ENCODE results near the gene WWOX.
"Not testable (repeated sequence)": the region's sequence is repeated elsewhere in the genome, so short reads cannot be mapped to it uniquely, and the experiment has no call there.

The WWOX gene

GRCh38 chr16:78490431-78490830 lies 391.0 kb downstream of the WWOX start:
- no peak for DNase-seq (ENCODE audit: low read depth in 2 of 2, low spot score in 1 of 2)

GRCh38 chr16:78490847-78491246 lies 391.4 kb downstream of the WWOX start:
- no peak for DNase-seq (ENCODE audit: low read depth in 2 of 2, low spot score in 1 of 2)

GRCh38 chr16:78493573-78493972 lies 394.1 kb downstream of the WWOX start:
- DNase-seq (ENCODE audit: low read depth in 2 of 2, low spot score in 1 of 2) = no peak

- DNase-seq (ENCODE audit: low read depth in 2 of 2, low spot score in 1 of 2) = no peak
These were observed 394.7 kb downstream of the WWOX start for GRCh38 chr16:78494105-78494504.

- DNase-seq (ENCODE audit: low read depth in 2 of 2, low spot score in 1 of 2) = no peak
These were observed 395.2 kb downstream of the WWOX start for GRCh38 chr16:78494674-78495073.

- no peak for DNase-seq (ENCODE audit: low read depth in 2 of 2, low spot score in 1 of 2)
These were observed 396.7 kb downstream of the WWOX start for GRCh38 chr16:78496189-78496588.

- no peak for DNase-seq (ENCODE audit: low read depth in 2 of 2, low spot score in 1 of 2)
These were observed 399.9 kb downstream of the WWOX start for GRCh38 chr16:78499399-78499798.

GRCh38 chr16:78500659-78501270 lies 401.3 kb downstream of the WWOX start:
- no peak for DNase-seq (ENCODE audit: low read depth in 2 of 2, low spot score in 1 of 2)

- no peak for DNase-seq (ENCODE audit: low read depth in 2 of 2, low spot score in 1 of 2)
These were observed 402.3 kb downstream of the WWOX start for GRCh38 chr16:78501744-78502143.

GRCh38 chr16:78502812-78503350 lies 403.4 kb downstream of the WWOX start:
- no peak for DNase-seq (ENCODE audit: low read depth in 2 of 2, low spot score in 1 of 2)

GRCh38 chr16:78503602-78504001 lies 404.1 kb downstream of the WWOX start:
- DNase-seq (ENCODE audit: low read depth in 2 of 2, low spot score in 1 of 2) = peak in 1 of 2 donors; percentile 12

GRCh38 chr16:78504401-78504851 lies 405.0 kb downstream of the WWOX start:
- no peak for DNase-seq (ENCODE audit: low read depth in 2 of 2, low spot score in 1 of 2)

GRCh38 chr16:78505036-78505435 lies 405.6 kb downstream of the WWOX start:
- no peak for DNase-seq (ENCODE audit: low read depth in 2 of 2, low spot score in 1 of 2)

- DNase-seq (ENCODE audit: low read depth in 2 of 2, low spot score in 1 of 2) = no peak
These were observed 406.3 kb downstream of the WWOX start for GRCh38 chr16:78505544-78506366.

GRCh38 chr16:78506367-78507193 lies 407.1 kb downstream of the WWOX start:
- no peak for DNase-seq (ENCODE audit: low read depth in 2 of 2, low spot score in 1 of 2)

GRCh38 chr16:78507576-78507975 lies 408.1 kb downstream of the WWOX start:
- no peak for DNase-seq (ENCODE audit: low read depth in 2 of 2, low spot score in 1 of 2)

GRCh38 chr16:78509965-78510364 lies 410.5 kb downstream of the WWOX start:
- DNase-seq (ENCODE audit: low read depth in 2 of 2, low spot score in 1 of 2) = no peak

- DNase-seq (ENCODE audit: low read depth in 2 of 2, low spot score in 1 of 2) = no peak
These were observed 411.0 kb downstream of the WWOX start for GRCh38 chr16:78510496-78510895.

GRCh38 chr16:78513838-78514237 lies 414.4 kb downstream of the WWOX start:
- no peak for DNase-seq (ENCODE audit: low read depth in 2 of 2, low spot score in 1 of 2)

- DNase-seq (ENCODE audit: low read depth in 2 of 2, low spot score in 1 of 2) = not testable (repeated sequence)
These were observed 415.4 kb downstream of the WWOX start for GRCh38 chr16:78514888-78515287.

- no peak for DNase-seq (ENCODE audit: low read depth in 2 of 2, low spot score in 1 of 2)
These were observed 416.0 kb downstream of the WWOX start for GRCh38 chr16:78515421-78515820.
